Suprapubic skin (tissue), 4 donors: ENCODE results near the gene SLF1.

Source experiments
- POLR2A ChIP-seq, 2 donors: fragments of 450-650 bp; IDR thresholded peaks; one replicate each; pipeline ENCODE4 v1.6.1; 2017; ENCODE audit warnings: antibody characterized with exemption in 2 of 2, mild to moderate bottlenecking in 2 of 2, moderate library complexity in 2 of 2
- POLR2AphosphoS5 ChIP-seq, 3 donors: sonication (generic); formaldehyde crosslinking; IDR thresholded peaks; one replicate each; pipeline ENCODE4 v1.6.1; 2017; ENCODE audit warnings: antibody characterized with exemption in 3 of 3
- TF ChIP-seq, protein P1 (sequence below), 2 donors: fragments of 200-600 bp in 1 of 2; fragments of 450-650 bp in 1 of 2; sonication (generic) in 1 of 2; IDR thresholded peaks; one replicate each; pipeline ENCODE4 v1.5.1; 2016 to 2019; ENCODE audit warnings: antibody characterized with exemption in 2 of 2, mild to moderate bottlenecking in 1 of 2, moderate library complexity in 1 of 2

DNA sequence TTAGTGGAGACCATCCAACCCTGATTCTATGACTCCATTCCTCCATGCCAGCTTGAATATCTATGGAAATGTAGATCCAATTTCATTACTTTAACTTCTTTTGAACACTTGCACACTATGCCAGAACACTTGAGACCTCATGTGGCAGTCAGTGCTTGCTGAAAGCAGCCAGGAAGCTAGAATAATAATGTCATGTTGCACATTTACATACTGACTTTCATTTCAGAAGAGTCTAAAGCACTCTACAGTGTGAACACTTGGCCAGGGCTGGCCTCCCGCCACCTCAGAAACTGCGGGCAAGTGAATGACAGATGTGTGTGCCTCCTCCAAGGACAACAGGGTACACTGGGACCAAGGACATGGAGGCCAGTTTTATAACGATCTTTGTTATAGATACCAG, 97.3 kb downstream of the SLF1 start:
- TF ChIP-seq, protein P1, sequence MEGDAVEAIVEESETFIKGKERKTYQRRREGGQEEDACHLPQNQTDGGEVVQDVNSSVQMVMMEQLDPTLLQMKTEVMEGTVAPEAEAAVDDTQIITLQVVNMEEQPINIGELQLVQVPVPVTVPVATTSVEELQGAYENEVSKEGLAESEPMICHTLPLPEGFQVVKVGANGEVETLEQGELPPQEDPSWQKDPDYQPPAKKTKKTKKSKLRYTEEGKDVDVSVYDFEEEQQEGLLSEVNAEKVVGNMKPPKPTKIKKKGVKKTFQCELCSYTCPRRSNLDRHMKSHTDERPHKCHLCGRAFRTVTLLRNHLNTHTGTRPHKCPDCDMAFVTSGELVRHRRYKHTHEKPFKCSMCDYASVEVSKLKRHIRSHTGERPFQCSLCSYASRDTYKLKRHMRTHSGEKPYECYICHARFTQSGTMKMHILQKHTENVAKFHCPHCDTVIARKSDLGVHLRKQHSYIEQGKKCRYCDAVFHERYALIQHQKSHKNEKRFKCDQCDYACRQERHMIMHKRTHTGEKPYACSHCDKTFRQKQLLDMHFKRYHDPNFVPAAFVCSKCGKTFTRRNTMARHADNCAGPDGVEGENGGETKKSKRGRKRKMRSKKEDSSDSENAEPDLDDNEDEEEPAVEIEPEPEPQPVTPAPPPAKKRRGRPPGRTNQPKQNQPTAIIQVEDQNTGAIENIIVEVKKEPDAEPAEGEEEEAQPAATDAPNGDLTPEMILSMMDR (IDR thresholded peaks at IDR 0.05): no peak
- TF ChIP-seq POLR2A (IDR thresholded peaks at IDR 0.05) (no peak), POLR2AphosphoS5 (IDR thresholded peaks at IDR 0.05) (no peak)
